ENCODE data around the gene FXYD1.
"Not testable (repeated sequence)": the region's sequence is repeated elsewhere in the genome, so short reads cannot be mapped to it uniquely, and the experiment has no call there.

The FXYD1 gene

DNA sequence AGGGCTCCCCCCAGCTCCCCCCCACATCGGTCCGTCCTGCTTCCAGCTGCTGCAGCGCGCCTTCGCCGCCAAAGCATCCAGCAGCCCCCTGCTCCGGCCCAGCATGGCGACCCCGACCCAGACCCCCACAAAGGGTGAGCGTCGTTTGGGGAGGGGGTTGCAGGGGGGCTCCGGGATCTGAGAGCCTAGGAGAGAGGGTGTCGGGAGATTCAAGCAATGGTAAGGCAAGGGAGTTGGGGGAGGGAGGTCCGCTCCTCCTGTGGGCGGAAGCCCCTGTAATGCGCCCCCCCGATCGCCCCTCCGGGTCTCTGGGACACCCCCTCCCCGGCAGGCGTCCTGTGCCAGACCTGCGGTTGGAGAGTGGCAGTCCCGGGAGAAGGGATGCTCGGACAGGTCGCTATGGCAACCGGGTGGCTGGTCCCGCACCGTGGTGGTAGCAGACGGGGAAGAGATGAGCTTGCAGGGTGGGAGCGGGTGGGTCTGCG is 4.6 kb downstream of the FXYD1 start, which contains the start of gene FXYD7:
Gene FXYD7, plus strand, starts transcription at position 25 of the 485 bp plus-strand sequence. Its CDS starts 79 bp downstream, at position 104.
- DNase-seq (ENCODE audit: low read depth), result no peak

DNA sequence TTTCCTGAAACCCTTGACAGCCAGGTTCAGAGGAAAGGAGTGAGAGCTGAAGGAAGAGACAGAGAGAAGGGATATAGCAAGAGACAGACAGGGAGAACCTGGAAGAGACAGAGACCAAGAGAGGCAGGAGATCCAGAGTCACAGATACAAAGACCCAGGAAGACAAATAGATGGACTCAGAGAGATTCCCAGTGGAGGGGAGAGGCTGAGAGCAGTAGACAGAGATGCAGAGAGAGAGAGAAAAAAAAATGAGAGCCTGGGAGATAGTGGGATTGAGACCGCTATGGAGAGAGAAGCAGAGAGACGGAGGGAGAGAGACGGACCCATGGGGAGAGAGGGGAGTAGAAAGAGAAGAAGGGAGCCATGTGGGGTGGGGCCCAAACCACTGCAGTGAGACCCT is 5.2 kb downstream of the FXYD1 start:
- no peak for DNase-seq (ENCODE audit: low read depth)

DNA sequence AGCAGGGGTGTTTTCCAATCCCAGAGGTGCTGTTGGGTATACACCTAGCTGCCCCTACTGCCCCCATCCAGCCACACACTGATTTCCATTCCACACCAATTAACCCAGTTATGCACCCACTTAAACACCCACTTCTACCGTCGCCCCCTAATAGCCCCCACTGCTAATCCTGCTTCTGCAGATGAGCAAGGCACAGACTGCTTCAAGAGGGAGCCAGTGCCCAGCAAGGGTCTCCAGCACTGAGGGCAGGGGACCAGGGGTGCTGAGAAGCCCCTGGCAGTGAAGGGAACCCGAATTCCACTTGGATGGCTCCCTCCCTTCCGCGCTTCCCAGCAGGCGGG is 5.6 kb downstream of the FXYD1 start:
- DNase-seq (ENCODE audit: low read depth), result no peak

DNA sequence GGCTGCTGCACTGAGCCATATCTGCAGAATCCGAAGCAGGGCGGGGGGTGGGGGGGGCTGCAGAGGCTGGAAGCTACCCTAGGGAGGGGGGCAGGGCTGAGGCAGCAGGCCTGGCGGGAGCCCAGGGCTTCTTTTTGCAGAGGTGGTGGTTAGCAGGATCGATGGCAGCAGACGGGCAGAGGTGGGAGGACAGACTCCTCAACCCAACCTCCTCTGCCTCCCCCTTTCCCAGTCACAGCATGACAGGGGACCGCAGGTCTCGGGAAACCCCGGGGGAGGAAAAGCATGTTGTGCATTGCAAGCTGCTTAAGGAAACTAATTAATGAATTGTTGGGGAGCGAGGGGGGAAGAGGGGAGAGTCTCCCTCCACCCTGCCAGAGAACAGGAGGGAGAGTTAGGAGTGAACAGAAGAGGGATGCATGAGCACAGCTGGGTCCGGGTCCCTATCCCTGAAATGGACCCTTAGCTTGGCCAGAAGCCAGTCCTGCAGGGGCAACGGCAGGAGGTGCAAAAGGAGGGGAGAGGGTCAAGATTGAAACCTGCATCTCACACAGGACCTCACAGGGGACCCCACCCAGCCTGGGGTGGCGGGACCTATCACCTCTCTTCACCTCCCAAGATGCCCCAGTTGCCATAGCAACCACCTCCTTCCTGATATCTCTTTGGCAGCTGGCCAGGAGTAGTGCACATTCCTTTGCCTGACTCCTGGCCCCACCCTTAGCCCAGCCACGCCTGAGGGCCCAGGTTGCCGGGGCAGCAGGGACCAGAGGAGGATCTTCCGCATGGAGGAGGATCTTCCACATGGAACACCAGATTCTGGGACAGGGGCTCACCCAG is 6.2 kb downstream of the FXYD1 start:
- no peak for DNase-seq (ENCODE audit: low read depth)

DNA sequence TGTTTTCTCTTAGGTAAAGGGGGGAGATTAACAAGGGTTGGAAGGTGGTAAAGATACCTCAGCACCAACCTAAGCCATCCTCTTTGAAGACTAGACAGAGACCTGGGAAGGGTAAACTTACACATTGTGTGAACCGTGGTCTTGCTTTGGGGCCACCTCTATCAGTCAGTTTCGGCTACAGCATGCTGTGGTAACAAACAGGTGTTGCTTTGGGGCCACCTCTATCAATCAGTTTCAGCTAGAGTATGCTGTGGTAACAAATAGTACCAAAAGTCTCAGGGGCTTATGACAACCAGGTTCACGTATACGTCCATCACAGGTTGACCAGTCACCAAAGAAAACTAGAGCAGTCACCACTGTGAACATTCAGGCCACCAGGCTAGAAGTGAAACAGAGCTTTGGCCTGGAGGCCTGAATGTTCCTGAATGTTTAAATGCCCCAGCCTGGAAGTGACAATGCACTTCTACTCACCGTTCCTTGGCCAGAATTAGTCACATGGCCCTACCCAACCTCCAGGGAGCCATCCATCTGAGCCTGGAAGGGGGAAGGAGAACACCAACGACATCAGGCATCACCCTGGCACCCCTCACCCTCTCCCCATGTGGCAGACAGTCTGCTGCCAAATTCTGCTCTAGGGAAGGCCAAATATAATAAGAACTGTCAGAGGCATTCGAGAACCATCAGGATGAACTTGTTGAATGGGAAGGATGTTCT is 8.3 kb downstream of the FXYD1 start:
- no peak for DNase-seq (ENCODE audit: low read depth)

DNA sequence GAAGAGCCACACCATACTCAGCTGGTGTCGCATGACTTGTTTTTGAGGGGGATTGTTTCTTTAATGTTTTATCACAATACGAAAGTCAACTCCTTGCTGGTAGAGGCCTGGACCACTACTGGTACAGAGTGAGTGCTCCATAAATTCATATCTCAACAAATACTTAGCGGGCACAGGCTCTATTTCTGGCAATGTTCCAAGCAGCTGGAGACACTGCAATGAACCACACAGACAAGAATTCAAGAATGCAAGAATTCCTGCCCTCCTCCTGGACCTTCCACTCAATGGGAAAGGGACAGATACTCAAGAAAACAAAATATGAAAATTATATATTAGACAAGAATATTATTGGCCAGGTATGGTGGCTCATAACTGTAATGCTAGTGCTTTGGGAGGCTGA is 10.8 kb downstream of the FXYD1 start:
- DNase-seq (ENCODE audit: low read depth), result no peak

DNA sequence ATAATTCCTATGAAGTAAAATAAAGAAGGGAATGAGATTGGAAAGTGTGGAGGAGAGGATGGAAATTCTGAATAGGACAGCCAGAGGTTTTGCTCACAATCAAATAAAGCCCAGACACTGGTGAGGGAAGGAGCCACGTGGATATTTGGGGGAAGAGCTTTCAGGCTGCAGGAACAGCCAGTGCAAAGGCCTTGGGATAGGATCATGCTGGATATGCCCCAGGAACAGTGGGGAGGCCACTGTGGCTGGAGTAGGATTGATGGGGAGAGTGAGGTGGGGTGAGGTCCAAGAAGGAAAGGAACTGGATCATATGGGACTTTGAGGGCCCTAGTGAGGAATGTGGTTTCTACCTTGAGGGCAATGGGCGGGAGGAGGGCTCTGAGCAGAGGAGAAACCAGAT is 11.8 kb downstream of the FXYD1 start:
- no peak for DNase-seq (ENCODE audit: low read depth)

DNA sequence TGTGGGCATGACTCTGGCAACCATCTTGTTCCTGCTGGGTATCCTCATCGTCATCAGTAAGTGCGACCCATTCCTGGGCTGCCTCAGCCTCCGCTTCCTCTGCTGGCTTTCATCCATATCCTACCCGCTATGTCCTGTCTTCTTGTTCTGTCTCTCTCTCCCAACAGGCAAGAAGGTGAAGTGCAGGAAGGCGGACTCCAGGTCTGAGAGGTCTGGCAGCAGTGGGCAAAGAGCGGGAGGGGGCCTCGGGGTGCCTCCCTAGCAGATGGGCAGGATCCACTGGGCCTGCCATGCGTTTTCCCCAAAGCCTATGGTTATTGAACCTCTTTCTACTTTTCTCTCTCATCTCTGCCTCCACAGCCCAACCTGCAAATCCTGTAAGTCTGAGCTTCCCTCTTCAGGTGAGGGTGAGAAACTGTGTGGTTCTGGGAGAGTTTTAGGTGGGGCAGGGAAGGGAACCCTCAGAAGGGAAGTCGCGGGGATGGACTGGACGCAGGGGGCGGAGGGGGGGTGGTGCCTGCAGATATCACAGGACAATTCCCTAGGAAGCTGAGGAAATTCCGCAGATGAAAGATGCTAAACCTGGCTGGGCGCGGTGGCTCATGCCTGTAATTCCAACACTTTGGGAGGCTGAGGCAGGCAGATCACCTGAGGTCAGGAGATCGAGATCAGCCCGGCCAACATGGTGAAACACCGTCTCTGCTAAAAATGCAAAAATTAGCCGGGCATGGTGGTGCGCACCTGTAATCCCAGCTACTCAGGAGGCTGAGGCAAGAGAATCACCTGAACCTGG is 12.8 kb downstream of the FXYD1 start:
- DNase-seq (ENCODE audit: low read depth), result no peak

DNA sequence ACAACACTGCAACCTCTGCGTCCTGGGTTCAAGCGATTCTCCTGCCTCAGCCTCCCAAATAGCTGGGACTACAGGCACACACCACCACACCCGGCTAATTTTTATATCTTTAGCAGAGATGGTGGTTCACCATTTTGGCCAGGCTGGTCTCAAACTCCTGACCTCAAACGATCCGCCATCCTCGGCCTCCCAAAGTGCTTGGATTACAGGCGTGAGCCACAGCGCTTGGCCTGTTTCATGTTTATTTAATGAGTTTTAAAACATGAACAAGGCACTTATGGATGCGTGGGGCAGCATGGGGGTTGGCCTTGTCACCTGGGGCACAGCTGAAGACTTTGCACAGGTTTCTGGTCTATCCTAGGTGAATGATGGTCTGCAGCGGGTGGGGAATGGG is 14.5 kb downstream of the FXYD1 start:
- DNase-seq (ENCODE audit: low read depth), result not testable (repeated sequence)

DNA sequence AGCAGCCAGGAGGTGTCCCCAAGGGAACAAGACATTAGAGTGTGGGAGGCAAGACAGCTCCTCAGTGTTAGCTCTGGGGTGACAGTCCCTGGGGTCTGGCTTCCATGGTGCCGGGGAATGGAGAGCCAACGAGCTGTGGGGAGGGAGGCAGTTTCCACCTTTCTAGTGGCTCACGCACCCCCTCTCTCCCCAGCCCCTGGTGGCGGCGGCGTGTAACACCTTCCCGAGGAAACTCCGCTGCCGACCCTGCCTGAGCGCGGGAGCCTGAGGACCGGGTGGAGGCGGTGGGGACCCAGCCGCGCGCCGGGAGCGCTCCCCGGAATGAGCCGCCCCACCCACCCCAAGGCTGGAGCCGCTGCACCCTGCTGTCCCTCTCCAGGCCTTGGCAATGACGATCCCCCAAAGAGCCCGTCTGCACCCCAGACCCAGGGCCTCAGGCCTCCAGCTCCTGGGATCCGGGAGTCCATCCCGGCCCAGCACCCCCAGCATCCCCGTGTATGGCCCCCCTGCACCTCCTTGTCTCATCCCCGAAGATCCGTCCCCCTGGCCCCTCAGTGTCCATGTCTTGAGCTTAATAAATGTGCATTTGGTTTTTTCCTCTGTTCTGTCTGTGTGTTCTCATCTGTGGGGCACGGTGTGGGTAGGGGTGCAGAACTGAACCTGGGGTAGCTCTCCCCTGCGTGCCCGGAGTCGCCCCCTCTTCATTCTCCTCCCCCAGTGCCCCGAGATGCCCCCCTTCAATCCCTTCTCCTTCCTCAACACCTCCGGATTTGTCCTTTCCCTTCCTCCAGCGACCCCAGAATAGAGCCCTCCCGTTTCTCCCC is 15.3 kb downstream of the FXYD1 start:
- no peak for DNase-seq (ENCODE audit: low read depth)

DNA sequence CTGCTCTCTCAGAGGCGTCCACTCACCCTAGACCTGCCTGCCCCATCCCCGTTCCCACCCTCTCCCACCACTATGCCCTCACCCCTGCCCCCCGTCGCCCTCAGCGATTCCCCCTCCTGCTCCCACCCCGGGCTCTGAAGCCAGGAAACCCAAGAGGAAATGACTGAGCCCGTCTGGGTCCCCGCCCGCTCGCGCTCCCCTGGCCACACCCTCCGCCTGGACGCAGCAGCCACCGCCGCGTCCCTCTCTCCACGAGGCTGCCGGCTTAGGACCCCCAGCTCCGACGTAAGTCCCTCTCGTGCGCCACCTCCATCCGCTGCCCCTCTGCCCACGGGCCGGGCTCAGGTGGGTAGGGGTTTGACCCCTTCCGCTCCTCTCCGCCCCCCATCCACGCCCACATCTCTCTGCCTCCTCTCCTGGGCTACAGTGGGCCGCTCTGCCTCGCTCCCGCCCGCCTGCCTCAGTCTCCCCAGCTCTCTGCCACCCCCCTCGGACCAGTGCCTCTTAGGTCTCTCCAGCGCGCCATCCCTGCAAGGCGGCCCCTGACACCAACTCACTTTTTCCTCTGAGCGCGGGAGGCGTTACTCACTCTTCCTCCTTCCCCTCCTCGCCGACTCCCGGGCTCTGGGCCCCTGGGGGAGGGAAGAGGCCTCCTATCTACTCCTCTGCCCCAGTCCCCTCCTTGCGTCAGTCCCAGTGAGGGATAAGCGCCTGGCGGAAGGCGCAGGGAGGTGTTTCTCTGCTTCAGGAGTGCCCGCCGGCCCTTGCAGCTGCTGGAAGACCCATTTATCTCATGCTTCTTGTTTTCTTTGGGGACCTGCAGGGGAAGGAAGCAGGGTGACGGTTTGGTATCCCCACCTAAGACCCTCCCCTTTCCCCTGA is 16.1 kb downstream of the FXYD1 start, which contains the start of gene FXYD5:
Gene FXYD5, plus strand, starts transcription at position 211 of the 882 bp plus-strand sequence. CDS start 816 bp downstream, outside the sequence.
- DNase-seq (ENCODE audit: low read depth), result peak; percentile 46

DNA sequence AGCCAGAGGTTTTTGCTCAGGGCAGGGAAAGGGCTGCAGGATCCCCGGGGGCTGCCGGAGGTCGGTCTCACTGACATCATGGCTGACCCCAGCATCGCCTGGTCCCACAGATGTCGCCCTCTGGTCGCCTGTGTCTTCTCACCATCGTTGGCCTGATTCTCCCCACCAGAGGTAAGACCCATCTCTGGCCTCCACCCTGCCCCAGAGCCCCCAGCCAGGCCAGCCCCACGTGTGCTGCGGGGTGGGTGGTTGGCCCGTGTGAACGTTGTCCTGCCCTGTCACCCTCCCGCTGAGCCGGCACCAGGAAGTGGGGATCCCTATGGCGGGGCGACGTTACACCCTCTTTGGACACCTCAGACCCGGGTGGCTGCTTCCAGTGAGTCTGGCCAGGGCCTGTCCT is 16.8 kb downstream of the FXYD1 start:
- no peak for DNase-seq (ENCODE audit: low read depth)

DNA sequence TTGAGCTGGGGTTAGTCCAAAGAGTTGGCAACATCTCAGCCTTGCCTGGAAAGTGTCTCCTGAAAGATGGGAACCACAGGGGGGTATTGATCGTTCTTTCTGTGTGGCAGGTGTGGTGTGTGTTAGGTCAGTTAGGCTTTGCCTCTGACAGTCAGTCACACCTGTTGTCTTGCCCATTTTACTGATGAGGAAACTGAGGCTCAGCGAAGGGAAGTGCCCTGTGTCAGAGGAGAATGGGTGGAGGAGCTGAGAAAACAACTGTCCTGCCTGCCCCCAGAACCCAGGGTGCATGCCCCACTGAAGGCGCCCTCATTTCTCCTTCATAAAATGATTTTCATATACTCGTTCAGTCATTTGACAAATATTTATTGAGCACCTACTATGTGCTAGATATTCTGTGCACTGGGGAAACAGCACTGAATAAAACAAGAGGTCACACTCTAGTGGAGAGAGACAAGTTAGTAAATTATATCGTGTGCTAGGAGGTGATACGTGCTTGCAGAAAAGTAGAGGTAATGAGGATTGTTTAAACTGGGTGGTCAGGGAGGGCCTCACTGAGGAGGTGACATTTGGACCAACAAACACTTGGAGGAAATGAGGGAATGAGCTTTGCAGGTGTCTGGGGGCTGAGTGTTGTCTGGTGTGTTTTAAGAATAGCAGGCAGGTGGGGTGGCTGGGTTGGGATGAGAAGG is 17.5 kb downstream of the FXYD1 start:
- no peak for DNase-seq (ENCODE audit: low read depth)

DNA sequence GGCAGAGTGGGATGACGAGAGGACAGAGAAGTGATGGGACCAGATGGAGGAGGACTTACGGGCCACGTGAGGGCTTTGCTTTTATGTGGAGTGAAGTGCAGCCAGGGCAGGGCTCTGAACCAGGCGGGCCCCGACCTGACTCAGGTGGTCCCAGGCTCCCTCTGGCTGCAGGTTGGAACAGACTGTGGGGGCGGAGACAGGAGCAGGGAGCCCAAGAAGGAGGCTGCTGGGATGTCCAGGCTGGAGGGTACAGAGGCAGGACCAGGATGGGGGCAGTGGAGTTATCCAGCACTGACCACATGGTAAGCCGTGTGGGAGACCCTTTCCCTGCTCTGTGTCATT is 18.0 kb downstream of the FXYD1 start:
- no peak for DNase-seq (ENCODE audit: low read depth)

DNA sequence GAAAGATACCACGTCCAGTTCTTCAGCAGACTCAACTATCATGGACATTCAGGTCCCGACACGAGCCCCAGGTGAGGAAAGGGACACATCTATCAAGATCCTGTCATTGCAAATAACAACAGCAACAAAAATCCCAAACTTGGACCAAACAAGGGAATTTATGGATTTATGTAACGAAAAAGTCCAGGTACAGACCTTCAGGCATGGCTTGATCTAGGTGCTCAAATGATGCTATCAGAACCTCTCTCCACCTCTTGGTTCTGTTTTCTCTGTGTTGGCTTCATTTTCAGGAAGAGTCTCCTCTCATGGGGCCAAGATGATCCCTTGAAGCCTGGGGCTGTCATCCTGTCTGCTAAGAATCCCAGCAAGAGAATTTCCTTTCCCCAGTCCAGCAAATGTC is 18.8 kb downstream of the FXYD1 start:
- DNase-seq (ENCODE audit: low read depth), result no peak

DNA sequence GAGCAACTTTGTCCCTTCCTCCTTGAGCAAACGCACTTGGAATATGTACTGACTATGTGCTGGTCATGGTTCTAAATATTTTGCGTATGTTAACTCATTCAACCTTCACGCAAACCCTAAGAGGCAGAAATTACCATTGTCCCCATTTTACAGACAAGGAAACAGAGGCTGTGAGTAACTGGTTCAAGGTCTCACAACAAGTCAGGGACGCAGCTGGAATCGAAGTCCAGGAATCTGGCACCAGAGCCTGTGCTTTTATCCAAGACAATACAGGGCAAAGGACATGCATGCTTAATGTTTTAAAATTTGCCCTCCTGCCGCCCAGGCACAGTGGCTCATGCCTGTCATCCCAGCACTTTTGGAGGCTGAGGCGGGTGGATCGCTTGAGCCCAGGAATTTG is 21.0 kb downstream of the FXYD1 start:
- DNase-seq (ENCODE audit: low read depth), result no peak

DNA sequence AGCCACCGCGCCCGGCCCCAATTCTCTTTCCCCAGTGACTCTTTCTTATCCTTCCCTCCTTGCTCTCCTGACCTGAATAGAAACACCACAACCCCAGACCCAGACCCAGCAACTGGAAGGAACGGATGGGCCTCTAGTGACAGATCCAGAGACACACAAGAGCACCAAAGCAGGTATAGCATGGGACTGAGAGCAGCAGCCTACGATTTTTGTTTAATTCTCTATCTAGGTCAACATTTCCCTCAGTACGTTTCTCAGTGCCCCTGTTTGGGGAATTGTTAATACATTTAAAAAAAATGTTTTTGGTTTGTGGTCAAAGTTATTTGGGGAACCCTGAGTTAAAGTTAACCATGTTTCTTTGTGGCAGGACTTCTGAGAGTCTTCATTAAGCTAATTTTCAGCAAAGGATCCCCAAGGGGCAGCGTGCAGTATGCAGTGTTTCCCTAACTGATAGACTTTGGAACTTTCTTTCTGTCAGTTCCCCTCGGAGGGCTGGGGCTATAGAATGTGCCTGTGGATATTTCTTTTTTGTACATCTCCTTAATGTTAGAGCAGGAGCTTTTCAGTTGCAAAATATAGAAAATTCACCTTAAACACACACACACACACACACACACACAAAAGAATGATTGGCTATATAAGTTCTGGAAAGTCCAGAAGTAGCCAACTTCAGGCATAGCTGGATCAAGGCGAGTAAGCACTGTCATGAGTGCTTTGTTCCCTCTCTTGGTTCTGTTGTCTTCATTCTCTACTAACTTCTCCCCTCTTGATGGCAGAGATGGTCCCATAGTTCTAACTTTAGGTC is 22.2 kb downstream of the FXYD1 start:
- DNase-seq (ENCODE audit: low read depth), result no peak

DNA sequence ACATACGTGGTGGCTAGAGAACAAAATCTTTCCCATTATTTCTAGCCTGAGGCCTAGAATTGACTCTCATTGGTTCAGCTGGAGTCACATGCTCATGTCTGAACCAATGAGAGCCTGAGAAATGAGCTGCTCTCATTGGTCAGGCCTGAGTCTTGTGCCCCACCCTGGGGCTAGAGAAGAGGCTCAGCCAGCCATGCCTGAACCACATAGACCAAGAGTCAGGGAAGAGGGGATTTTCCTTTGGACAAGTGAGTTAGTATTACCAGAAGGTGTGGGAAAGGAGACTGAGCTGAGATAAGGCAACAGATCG is 22.8 kb downstream of the FXYD1 start:
- no peak for DNase-seq (ENCODE audit: low read depth)
